Kidney tubule cell (primary cell): ENCODE data around the gene G6PD.
"Not testable (repeated sequence)": the region's sequence is repeated elsewhere in the genome, so short reads cannot be mapped to it uniquely, and the experiment has no call there.

Experiments used
- DNase-seq: peaks from one replicate; pipeline ENCODE4 v3.0.0-alpha.2; 2018; ENCODE audit warnings: low spot score

G6PD gene

GRCh38 chrX:154542723-154543424, 3.8 kb downstream of the G6PD start:
- DNase-seq: no peak

GRCh38 chrX:154541896-154542722, 4.5 kb downstream of the G6PD start:
- DNase-seq: peak; percentile 84

GRCh38 chrX:154541589-154541895, 5.1 kb downstream of the G6PD start:
- DNase-seq: no peak

GRCh38 chrX:154540897-154541535, 5.6 kb downstream of the G6PD start:
- DNase-seq: peak; percentile 75

GRCh38 chrX:154540365-154540764, 6.3 kb downstream of the G6PD start:
- not testable (repeated sequence) for DNase-seq

GRCh38 chrX:154539077-154539476, 7.6 kb downstream of the G6PD start:
- DNase-seq: no peak

- DNase-seq: no peak
These were observed 10.8 kb downstream of the G6PD start for GRCh38 chrX:154535892-154536291.

GRCh38 chrX:154534526-154535322, 11.9 kb downstream of the G6PD start:
- peak; percentile 85 for DNase-seq

GRCh38 chrX:154532690-154533089, 14.0 kb downstream of the G6PD start:
- no peak for DNase-seq

GRCh38 chrX:154531626-154532025, 15.0 kb downstream of the G6PD start:
- DNase-seq: peak; percentile 71

- DNase-seq: no peak
These were observed 16.4 kb downstream of the G6PD start for GRCh38 chrX:154530286-154530685.

- DNase-seq: peak; percentile 7
These were observed 17.4 kb downstream of the G6PD start for GRCh38 chrX:154529206-154529612.

GRCh38 chrX:154526901-154527675, 19.6 kb downstream of the G6PD start:
- peak; percentile 76 for DNase-seq

GRCh38 chrX:154525606-154526490, 20.8 kb downstream of the G6PD start:
- DNase-seq: no peak

- DNase-seq: no peak
These were observed 27.3 kb downstream of the G6PD start for GRCh38 chrX:154519389-154519788.

- no peak for DNase-seq
These were observed 29.4 kb downstream of the G6PD start for GRCh38 chrX:154517101-154517781.

- DNase-seq: peak; percentile 5
These were observed 30.0 kb downstream of the G6PD start for GRCh38 chrX:154516656-154517100.

GRCh38 chrX:154515966-154516655, 30.5 kb downstream of the G6PD start, which contains the start of gene FAM3A:
TSS of gene FAM3A (minus strand) at chrX:154516232. CDS start at chrX:154515772, 460 bp downstream.
- peak; percentile 90 for DNase-seq
